ENCODE measurements around the gene SLC37A1.

- TF ChIP-seq CTCF (IDR thresholded peaks at IDR 0.05) (no peak), EP300 (IDR thresholded peaks at IDR 0.05) (no peak), POLR2A (IDR thresholded peaks at IDR 0.05) (peak in 3 of 4 donors; percentile 54 to 91 (median 75)), POLR2AphosphoS5 (IDR thresholded peaks at IDR 0.05) (peak; percentile 23 to 79)
These were observed 17.4 kb upstream of the SLC37A1 start, which contains the start of gene RSPH1 for GRCh38 chr21:42496120-42496838.
